Nucleus accumbens (tissue), 56 donors: Measurements from ENCODE around the gene ERFE.

Experiments used
- DNase-seq, 56 donors: peaks; one replicate each; lab custom pipeline; 2025; lab: John Stamatoyannopoulos, UW

The ERFE gene

DNA sequence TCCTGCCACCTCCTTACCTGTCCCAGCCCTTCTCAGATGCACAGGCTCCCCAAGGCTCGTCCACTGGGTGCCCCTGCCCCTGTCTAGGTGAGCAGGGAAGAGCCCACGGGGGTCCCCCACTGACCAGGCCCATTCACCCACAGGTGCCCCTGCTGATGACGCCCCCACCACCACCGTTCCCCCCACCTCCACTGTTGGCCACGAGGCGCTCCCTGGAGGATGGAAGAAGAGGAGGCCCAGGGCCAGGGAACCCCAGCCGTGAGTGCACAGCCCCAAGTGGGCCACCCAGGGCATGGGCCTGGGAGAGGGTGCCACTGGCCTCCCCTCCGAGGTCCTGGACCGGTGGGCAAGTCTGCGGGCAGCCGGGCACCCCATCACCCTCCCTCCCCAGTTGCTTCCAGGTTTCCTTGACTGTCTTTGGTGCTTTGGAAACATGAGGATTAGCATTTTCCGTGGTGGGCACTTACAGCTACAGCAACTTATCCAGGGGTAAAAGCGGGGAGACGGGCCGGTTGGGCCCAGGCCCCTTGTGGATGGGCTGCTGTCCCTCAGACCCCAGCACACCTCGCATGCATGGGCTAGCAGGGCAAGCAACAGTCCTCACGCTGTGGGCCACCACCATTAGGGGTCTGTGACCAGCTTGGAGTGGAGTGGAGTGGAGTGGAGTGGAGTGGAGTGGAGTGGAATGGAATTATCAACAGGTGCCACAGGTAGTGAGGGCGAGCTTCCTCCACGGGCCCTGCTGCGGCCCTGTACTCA lies 33.5 kb upstream of the ERFE start:
- DNase-seq, result no peak

DNA sequence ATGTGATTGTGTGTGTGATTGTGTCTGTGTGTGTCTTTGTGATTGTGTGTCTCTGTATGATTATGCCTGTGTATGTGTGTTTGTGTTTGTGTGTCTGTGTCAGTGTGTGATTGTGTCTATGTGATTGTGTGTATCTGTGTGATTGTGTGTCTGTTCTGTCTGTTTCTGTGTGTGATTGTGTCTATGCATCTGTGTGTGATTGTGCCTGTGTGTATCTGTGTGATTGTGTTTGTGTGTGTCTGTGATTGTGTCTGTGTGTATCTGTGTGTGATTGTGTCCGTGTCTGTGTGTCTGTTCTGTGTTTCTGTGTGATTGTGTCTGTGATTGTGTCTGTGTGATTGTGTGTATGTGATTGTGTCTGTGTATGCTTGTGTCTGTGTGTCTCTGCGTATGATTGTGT lies 32.4 kb upstream of the ERFE start:
- no peak for DNase-seq

DNA sequence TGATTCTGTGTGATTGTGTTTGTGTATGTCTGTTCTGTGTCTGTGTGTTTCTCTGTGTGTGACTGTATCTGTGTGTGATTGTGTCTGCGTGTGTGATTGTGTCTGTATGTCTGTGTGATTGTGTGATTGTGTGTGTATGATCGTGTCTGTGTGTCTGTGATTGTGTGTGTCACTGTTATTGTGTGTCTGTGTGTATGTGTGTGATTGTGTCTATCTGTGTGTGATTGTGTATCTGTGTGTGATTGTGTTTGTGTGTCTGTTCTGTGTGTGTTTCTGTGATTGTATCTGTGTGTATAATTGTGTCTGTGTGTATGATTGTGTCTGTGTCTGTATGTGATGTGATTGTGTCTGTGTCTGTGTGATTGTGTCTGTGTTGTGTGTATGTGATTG lies 32.0 kb upstream of the ERFE start:
- no peak for DNase-seq

DNA sequence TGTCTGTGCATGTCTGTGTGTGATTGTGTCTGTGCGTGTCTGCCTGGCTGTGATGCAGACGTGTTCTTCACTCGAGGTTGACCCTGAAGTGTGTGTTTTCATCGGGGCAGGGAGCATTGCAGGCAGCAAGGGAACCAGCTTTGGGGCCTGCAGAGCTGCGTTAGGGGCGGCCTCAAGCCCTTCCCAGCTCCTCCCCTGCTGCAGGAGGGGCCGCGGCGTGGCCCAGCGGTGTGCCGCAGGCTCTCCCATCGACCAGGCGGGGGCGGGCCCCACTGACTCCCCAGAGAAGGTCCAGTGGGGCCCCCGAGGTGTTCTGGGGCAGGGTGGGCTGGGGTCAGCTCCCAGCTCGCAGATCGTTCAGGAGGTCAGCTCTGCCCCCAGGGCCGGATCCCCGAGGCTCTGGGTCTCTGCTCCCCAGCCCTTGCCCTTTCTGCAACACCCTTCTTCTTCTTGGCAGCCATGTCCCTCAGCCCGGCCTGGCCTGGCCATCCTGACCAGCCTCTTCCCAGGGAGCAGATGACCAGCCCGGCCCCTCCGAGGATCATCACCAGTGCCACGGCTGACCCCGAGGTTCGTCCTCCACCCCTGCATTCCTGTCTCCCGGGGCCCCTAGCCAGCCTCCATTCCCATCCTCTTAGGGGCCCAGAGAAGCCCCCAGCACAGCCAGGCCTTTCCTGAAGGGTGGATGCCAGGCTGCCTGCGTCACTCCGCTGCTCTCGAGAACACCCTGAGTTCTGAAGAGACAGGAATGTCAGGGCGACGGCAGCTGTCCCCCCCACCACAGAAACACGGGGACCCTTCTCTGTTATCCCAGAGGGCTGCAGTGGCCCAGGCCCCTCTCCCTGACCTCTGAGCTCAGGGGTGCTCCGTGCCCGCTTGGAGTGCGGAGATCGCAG lies 31.4 kb upstream of the ERFE start:
- no peak for DNase-seq

DNA sequence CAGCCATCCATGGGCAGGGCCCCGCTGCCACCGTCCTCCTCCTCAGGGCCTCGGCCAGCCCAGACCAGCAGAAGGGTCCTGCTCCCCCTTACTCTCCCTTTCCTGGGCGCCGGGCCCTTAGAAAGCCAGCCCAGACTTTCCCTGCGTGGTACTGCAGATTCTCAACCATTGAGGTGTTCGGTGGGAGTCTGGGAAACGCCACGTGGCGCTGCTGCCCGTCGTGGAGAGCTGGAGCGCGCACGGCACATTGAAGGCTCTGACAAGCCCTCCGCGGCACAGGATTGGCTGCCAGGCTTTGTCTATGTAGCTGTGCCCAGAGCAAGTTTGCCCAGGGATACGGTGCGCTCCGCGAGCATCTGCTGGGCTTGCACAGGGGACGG lies 30.7 kb upstream of the ERFE start:
- DNase-seq, result no peak

DNA sequence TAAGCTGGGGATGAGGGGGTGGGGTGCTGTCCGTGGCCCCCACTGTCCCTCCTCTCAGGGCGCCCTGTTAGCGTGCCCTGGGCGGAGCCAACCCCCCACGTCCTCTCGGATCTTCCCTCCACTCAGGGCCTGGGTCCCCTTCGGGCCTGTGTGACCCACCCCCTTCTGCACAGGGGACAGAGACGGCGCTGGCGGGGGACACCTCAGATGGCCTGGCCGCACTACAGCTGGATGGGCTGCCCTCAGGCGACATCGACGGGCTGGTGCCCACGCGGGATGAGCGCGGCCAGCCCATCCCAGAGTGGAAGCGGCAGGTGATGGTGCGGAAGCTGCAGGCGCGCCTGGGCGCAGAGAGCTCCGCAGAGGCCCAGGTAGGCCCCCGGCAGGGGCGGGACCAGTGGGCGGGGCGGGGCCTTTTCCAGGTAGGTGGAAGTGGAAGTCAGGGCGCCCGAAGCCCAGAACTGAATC lies 30.2 kb upstream of the ERFE start:
- no peak for DNase-seq

DNA sequence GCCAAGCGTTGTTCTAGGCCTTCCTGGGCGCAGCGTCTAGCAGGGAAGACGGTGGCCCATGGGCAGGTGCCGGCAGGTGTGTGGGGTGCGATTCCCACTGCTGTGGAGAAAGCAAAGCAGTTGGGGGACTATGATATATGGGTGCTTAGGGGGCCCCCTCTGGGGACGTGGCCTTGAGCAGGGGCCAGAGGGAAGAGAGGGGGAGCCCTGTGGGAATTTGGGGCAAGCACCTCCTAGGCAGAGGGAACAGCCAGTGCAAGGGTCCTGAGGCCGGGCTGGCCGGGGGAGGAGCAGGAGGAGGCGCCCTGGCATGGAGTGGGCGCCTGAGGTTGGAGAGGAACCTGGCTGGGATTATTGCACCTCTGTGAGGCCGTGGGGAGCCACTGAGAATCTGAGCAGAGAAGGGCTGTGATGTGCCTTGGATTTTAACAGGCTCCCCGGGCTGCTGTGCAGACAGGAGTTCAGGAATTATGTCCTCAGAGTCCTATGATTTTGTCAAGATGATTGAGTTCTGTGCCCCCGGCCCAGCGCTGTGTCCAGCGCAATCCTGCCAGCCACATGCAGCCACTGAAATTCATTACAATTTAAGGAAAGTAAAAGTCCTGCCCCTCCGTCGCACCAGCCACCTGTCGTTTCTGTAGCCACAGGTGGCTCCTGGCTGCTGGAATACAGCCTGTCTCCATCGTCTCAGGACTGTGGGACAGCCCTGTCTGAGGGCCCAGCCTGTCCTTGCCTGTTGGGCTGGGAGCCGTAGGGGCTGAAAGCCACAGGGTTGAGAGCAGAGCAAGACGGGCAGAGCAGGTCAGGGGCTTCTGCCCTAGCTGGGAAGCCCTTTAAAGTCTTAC lies 29.4 kb upstream of the ERFE start:
- DNase-seq, result no peak

DNA sequence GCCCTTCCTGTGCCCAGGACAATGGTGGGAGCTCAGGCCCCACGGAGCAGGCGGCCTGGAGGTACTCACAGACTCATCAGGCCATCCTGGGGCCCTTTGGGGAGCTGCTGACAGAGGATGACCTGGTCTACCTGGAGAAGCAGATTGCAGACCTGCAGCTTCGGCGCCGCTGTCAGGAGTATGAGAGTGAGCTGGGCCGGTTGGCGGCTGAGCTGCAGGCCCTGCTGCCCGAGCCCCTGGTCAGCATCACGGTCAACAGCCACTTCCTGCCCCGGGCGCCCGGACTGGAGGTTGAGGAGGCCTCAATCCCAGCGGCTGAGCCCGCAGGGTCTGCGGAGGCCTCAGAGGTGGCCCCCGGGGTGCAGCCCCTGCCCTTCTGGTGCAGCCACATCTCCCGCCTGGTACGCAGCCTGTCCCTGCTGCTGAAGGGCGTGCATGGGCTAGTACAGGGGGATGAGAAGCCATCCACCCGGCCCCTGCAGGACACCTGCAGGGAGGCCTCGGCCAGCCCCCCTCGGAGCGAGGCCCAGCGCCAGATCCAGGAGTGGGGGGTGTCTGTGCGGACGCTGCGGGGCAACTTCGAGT lies 28.6 kb upstream of the ERFE start:
- no peak for DNase-seq

DNA sequence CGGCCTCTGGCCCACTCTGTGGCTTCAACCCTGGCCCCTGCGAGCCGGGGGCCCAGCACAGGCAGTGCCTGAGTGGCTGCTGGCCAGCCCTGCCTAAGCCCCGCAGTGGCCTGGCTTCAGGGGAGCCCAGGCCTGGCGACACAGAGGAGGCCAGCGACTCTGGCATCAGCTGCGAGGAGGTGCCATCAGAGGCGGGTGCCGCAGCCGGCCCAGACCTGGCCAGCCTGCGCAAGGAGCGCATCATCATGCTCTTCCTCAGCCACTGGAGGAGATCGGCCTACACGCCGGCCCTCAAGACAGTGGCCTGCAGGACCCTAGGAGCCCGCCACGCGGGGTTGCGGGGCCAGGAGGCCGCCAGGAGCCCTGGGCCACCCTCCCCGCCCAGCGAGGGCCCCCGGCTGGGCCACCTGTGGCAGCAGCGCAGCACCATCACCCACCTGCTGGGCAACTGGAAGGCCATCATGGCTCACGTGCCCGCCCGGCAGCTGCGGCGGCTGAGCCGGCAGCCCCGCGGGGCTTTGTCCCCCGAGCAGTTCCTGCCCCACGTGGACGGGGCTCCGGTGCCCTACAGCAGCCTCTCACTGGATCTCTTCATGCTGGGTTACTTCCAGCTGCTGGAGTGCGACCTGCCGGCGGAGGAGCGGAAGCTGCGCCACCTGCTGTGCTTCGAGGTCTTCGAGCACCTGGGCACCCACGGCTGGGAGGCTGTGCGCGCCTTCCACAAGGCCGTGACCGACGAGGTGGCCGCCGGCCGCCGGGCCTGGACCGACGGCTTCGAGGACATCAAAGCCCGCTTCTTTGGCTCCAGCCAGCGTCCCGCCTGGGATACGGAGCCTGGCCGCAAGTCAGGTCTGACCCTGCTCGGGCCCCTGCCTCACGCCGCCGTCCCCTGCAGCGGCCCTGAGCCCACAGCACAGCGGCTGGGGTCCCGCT lies 27.8 kb upstream of the ERFE start:
- DNase-seq, result no peak

DNA sequence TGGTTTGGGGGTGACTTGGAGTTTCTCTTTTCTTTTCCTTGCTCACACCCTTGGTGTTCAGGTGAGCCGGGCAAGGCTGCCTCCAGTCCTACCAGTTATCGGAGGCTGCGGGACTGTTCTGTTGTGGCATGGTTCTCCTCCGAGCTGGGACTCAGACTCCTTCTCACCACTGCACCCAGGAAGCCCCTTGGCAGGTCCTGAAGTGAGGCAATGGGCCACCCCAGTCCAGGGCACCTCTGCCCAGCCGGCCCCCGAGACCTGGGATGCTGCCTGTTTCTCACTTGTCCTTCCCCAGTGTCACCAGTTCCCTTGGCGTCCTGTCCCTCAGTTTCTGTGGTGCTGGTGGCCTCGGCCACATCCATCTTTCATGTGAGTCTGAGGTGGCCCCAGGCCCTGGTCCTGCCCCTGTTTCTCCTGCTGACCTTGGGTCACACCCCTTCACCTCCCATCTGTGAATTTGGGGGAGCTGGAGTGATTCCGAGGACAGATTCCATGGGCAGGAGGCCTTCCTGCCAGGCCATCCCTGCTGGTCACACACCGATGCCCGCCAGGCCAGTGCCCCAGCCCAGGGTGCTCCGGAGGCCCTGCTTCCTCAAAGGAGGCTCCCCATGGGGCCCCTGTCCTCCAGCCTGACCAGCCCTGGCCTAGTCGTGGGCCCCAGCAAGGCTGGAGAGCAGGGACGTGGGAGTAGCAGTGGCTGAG lies 26.9 kb upstream of the ERFE start:
- DNase-seq, result no peak

DNA sequence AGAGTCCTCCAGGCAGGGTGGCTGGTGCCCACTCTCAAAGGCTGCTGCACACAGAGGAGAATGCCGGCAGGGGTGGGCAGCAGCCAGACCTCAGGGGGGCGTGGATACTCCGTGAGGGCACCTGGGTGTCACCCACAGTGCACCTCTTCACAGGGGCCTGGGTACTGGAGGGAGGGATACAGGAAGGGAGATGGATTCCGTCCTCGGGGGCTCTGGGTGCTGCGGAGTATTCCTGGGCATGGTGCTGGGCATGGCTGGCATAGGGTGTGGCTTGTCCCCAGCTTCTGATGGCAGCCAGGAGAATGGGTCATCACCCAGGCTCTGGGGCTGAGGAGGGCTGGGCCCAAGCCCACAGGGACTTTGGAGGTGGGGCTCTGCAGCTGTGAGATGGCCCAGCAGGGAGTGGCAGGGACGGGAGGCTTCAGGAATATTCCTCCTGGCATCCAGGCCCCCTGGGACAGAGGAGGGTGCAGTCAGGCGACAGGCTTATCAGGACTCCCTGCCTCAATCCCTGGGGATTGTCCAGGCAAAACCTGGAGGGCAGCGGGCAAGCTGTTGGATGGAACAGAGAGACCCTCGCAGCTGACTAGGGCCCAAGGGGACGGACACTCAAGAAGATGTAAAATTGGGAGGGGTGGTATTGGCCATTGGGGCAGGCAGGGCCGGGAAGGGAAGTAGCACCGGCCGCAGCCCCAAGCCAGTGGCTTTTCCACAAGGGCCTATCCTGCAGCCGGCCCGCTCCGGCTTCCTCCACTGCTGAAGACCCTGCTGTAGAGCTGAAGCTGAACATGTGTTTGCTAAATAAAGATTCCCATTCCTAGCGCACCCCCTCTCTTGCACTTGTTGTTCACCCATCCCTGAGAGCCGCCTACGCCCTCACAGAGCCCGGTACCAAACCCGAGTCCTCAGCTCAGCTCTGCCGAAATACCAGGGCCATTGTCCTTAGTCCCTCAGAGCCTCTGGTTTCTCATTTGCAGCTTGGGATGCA lies 26.0 kb upstream of the ERFE start:
- no peak for DNase-seq

DNA sequence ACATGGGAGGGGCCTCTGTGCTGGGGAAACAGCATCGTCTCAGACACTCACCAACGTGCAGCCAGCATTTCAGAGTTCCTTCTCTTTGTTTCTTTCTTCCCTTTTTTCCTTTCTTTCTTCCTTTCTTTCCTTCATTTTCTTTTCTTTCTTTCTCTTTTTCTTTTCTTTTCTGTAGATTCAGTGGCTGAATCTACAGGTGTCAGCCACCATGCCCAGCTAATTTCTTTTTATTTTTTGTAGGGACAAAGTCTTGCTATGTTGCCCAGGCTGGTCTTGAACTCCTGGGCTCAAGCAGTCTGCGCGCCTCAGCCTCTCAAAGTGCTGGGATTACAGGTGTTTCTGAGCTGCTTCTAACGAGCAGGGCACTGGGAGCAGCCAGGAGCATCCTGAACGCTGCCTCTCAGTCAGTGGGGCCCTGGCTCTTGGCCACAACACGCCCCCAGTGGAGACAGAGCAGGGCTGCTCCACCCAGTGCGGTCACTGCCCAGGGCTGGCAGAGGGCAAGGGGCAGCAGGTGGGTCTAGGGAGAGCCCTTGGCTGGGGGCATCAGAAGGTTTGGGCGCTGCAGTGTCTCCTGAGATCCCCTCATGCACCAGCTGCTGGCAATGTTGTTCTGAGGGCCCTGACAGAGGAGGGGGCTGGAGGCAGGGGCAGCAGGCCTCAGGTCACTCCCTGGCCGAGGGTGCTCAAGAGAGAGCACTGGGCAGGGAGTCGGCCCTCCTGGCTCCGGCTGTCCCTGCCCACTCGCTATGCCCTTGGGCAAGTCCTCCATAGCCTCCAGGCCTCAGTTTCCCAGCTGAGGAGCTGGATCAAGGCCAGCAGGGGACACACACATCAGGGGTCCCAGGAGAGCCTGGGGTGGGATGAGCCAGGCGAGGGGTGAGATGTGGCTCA lies 25.0 kb upstream of the ERFE start:
- no peak for DNase-seq

DNA sequence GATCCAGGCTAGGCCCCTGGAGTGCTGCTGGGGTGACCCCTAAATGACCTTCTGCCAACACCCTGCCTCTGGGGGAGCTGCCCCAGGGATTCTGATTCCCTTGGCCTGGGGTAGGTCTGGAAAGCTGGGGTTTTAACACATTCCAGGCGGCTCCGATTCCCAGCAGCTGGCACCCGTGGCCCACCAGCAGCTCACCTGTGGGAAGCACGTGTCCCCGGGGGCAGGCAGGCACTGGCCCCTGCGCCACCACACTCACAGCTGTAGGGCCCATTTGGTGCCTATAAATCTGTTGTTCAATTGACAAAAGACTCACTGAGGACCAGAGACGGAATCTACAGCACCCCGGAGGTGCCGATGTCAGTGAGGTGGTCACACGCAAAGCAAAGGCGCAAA lies 24.4 kb upstream of the ERFE start:
- DNase-seq, result no peak

DNA sequence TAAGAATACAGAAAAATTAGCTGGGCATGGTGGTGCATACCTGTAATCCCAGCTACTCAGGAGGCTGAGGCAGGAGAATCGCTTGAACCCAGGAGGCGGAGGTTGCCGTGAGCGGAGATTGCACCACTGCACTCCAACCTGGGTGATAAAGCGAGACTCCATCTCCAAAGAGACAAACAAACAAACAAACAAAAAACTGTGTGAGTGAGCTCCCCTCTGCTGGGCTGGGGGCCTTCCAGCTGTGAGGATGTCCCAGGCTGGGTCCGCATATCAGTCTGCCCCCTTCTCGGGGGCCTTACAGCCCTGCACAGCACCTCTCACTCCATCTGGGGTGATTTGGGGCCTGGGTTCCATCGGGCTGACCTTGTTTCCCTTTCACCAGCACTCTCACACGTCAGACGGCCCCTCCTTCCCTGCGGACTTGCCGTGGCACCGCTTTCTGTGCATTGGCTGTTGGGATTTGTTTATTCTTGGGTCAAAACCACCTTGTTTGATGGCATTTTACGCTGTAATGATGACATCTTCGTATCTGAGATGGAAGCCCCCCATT lies 23.1 kb upstream of the ERFE start:
- no peak for DNase-seq

DNA sequence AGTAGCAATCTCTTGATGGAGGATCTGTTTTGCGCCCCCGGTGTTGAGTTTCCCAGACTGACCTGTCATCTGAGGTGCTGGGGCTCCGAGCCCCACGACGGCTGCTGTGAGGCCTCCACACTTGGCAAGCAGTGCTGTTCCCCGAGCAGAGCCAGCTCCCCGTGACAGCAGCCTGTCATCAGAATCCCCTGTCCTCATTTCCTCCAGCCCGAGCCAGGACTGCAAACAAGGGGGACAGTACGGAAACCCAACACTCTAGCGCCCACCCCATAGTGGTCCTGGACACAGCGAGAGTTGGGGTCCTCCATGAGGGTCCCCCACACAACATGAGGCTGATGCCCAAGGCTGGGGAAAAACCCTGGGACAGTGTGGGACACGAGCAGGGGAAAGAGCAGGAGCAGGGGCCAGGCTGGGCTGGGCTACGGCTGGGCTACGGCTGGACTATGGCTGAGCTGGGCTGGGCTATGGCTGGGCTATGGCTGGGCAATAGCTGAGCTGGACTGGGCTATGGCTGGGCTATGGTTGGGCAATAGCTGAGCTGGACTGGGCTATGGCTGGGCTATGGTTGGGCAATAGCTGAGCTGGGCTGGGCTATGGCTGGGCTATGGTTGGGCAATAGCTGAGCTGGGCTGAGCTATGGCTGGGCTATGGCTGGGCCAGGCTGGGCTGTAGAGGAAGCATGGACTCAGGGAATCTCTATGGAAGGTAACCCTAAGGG lies 21.8 kb upstream of the ERFE start:
- DNase-seq, result no peak

DNA sequence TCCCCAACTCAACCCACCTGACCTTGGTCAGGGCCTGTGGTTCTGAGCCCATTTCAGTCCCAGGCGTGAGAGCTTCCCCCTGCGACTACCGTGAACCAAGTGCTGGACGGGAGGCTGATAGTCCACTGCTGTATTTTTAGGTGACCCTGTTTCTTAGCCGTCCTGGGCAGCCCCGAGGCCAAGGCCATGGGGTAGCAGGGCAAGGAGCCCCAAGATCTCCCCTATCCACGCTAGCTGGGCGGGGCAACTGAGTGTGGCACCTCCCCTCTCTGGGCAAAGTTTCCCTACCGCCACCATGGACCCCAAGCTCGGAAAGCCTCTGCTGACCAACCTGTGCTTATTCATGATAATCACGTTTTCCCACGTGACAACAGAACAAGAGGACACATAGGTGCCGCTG lies 20.9 kb upstream of the ERFE start:
- DNase-seq, result no peak
